ENCODE results near the gene EIF3CL.
"Not testable (repeated sequence)": the region's sequence is repeated elsewhere in the genome, so short reads cannot be mapped to it uniquely, and the experiment has no call there.

EIF3CL gene

GRCh38 chr16:28403220-28404072 lies at the start of gene EIF3CL:
EIF3CL (minus strand) TSS chr16:28403841; CDS start chr16:28403618, 223 bp downstream.
- not testable (repeated sequence) for DNase-seq

- DNase-seq: not testable (repeated sequence)
These were observed 43.4 kb upstream of the EIF3CL start for GRCh38 chr16:28447081-28447480.

GRCh38 chr16:28446388-28446787 lies 42.7 kb upstream of the EIF3CL start:
- DNase-seq: not testable (repeated sequence)

GRCh38 chr16:28443943-28444342 lies 40.3 kb upstream of the EIF3CL start:
- not testable (repeated sequence) for DNase-seq

- not testable (repeated sequence) for DNase-seq
These were observed 35.3 kb upstream of the EIF3CL start for GRCh38 chr16:28438899-28439298.

GRCh38 chr16:28435340-28435739 lies 31.7 kb upstream of the EIF3CL start:
- DNase-seq: not testable (repeated sequence)

GRCh38 chr16:28426060-28426680 lies 22.5 kb upstream of the EIF3CL start:
- not testable (repeated sequence) for DNase-seq

- DNase-seq: not testable (repeated sequence)
These were observed 17.6 kb upstream of the EIF3CL start for GRCh38 chr16:28421071-28421750.

- not testable (repeated sequence) for DNase-seq
These were observed 13.4 kb upstream of the EIF3CL start for GRCh38 chr16:28417033-28417432.

GRCh38 chr16:28414530-28414929 lies 10.9 kb upstream of the EIF3CL start:
- DNase-seq: not testable (repeated sequence)

GRCh38 chr16:28413585-28413984 lies 9.9 kb upstream of the EIF3CL start:
- DNase-seq: not testable (repeated sequence)

- not testable (repeated sequence) for DNase-seq
These were observed 11.6 kb downstream of the EIF3CL start for GRCh38 chr16:28392054-28392453.

GRCh38 chr16:28382177-28382867 lies 21.3 kb downstream of the EIF3CL start:
- not testable (repeated sequence) for DNase-seq

GRCh38 chr16:28377822-28378221 lies 25.8 kb downstream of the EIF3CL start:
- DNase-seq: not testable (repeated sequence)

GRCh38 chr16:28377108-28377625 lies 26.5 kb downstream of the EIF3CL start:
- not testable (repeated sequence) for DNase-seq

- not testable (repeated sequence) for DNase-seq
These were observed 28.5 kb downstream of the EIF3CL start for GRCh38 chr16:28375115-28375514.

GRCh38 chr16:28374281-28374680 lies 29.4 kb downstream of the EIF3CL start:
- not testable (repeated sequence) for DNase-seq

- peak; percentile 11 for DNase-seq
These were observed 35.7 kb downstream of the EIF3CL start for GRCh38 chr16:28367926-28368325.

- DNase-seq: not testable (repeated sequence)
These were observed 39.1 kb downstream of the EIF3CL start for GRCh38 chr16:28364268-28365173.

GRCh38 chr16:28363408-28363807 lies 40.2 kb downstream of the EIF3CL start, which contains the start of gene NPIPB6:
NPIPB6 (minus strand) TSS chr16:28363508; CDS start chr16:28362822, 686 bp downstream.
- DNase-seq: not testable (repeated sequence)

- not testable (repeated sequence) for DNase-seq
These were observed 41.0 kb downstream of the EIF3CL start for GRCh38 chr16:28362600-28362999.
